GM12892 (cell line): Measurements from ENCODE around the gene NEK4.

Source experiments
- POLR2A ChIP-seq: IDR thresholded peaks from 2 replicates; pipeline ENCODE4 v1.6.1; 2011; ENCODE audit warnings: low read depth, low read length, control low read depth
- TAF1 ChIP-seq: IDR thresholded peaks from 2 replicates; pipeline ENCODE4 v1.6.1; 2011; ENCODE audit warnings: low read depth, mild to moderate bottlenecking, control low read depth, low read length, borderline replicate concordance

DNA sequence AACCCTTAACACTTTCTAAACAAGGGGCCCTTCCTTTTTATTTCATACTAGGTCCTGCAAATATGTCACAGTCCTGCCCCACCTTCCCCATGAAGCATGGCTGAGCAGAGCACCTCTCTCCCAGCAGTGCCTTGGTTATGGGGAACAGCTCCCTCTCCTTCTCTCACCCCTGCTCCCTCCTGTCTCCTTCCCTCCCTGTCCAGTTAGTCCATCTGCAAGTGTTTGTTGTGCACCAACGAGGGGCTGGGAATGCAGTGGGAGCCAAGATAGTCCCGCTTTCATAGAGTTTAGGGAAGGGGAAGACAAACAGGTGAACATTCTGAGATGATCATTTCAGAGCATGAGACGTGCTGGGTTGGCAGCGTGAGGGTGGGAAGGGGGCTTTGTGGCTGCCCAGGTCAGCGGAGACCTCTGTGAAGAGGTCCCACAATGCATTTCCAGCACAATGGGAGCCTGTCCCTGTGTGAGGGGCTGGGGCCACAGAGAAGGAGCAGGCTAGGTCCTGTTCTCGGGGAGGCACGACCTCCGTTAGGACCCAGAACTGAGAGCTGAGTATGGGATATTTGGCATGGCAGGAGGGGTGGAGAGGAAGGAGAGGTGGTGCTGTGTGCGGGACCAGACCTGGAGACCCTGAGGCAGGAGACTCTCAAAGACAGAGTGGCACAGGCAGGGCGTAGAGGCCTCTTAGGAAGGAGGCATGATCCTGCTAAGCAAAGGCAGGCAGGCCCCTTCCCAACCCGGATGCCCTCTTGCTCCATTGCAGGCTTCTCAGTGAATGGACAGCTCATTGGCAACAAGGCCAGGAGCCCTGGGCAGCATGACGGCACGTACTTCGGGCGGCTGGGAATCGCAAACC lies 18.4 kb upstream of the NEK4 start:
- TF ChIP-seq POLR2A, result no peak
- TF ChIP-seq TAF1, result no peak
